Thyroid gland (tissue), 4 donors: Measurements from ENCODE around the gene CYFIP1.

Source experiments
- POLR2A ChIP-seq, 2 donors: fragments of 450-650 bp; IDR thresholded peaks; one replicate each; pipeline ENCODE4 v1.6.1; 2017; ENCODE audit warnings: antibody characterized with exemption in 2 of 2, mild to moderate bottlenecking in 2 of 2, moderate library complexity in 1 of 2
- TF ChIP-seq, protein P1 (sequence below), 6 experiments: fragments of 200-600 bp in 3 of 6; fragments of 450-650 bp in 3 of 6; sonication (generic) in 3 of 6; IDR thresholded peaks; one replicate each; pipeline ENCODE4 v1.5.1; 2016 to 2019; ENCODE audit warnings: antibody characterized with exemption in 6 of 6, mild to moderate bottlenecking in 2 of 6, inconsistent platforms in 1 of 6, moderate library complexity in 1 of 6

DNA sequence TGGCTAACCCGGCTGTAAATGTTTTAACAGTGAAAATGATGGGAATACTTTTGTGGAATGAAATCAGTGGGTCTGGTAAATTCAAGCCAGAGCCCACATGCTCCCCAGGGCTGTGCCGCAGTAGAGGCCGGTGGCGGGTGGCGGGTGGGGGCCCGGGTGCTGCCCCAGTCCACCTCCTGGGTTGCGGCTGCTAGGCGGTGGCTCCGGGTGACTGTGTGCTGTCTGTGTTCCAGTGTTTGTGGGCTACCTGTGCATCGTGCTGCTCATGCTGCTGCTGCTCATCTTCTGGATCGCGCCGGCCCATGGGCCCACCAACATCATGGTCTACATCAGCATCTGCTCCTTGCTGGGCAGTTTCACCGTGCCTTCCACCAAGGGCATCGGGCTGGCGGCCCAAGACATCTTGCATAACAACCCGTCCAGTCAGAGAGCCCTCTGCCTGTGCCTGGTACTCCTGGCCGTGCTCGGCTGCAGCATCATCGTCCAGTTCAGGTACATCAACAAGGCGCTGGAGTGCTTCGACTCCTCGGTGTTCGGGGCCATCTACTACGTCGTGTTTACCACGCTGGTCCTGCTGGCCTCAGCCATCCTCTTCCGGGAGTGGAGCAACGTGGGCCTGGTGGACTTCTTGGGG, 156.6 kb downstream of the CYFIP1 start:
- TF ChIP-seq, protein P1, sequence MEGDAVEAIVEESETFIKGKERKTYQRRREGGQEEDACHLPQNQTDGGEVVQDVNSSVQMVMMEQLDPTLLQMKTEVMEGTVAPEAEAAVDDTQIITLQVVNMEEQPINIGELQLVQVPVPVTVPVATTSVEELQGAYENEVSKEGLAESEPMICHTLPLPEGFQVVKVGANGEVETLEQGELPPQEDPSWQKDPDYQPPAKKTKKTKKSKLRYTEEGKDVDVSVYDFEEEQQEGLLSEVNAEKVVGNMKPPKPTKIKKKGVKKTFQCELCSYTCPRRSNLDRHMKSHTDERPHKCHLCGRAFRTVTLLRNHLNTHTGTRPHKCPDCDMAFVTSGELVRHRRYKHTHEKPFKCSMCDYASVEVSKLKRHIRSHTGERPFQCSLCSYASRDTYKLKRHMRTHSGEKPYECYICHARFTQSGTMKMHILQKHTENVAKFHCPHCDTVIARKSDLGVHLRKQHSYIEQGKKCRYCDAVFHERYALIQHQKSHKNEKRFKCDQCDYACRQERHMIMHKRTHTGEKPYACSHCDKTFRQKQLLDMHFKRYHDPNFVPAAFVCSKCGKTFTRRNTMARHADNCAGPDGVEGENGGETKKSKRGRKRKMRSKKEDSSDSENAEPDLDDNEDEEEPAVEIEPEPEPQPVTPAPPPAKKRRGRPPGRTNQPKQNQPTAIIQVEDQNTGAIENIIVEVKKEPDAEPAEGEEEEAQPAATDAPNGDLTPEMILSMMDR (IDR thresholded peaks at IDR 0.05): no peak
- no peak for TF ChIP-seq POLR2A (IDR thresholded peaks at IDR 0.05)
